ENCODE measurements around the gene AGRN.

The AGRN gene

DNA sequence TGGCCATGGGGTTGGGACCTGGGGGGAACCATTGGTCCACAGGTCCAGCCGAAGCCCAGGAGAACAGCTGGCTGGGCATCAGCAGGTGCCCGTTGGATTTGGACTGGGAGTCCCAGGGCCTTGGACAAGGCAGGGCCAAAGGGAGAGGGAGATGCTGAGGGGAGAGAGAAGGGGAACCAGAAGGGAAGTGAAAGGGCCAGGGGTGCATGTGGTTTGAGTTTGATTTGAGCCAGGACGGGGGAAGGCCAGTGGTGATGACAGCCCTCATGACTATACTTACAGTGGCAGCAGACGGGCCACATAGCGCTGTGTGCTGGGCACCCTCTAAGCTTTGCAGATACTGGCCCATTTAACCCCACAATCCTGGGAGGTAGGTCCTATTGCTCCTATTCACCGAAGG is 18.8 kb downstream of the AGRN start:
- no peak for DNase-seq (ENCODE audit: low spot score)

GRCh38 chr1:1039145-1039910 is 19.4 kb downstream of the AGRN start:
- no peak for DNase-seq (ENCODE audit: low spot score)

GRCh38 chr1:1040004-1040991 is 20.4 kb downstream of the AGRN start:
- DNase-seq (ENCODE audit: low spot score), result peak; percentile 98

DNA sequence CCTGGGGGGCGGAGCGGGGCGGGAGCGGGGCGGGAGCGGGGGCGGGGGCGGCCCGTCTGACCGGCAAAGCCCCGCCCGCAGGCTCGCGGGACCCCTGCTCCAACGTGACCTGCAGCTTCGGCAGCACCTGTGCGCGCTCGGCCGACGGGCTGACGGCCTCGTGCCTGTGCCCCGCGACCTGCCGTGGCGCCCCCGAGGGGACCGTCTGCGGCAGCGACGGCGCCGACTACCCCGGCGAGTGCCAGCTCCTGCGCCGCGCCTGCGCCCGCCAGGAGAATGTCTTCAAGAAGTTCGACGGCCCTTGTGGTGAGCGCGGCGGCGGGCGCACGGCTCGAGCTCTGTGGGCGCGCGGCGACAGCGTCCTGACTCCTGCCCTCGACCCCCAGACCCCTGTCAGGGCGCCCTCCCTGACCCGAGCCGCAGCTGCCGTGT is 21.2 kb downstream of the AGRN start:
- no peak for DNase-seq (ENCODE audit: low spot score)

DNA sequence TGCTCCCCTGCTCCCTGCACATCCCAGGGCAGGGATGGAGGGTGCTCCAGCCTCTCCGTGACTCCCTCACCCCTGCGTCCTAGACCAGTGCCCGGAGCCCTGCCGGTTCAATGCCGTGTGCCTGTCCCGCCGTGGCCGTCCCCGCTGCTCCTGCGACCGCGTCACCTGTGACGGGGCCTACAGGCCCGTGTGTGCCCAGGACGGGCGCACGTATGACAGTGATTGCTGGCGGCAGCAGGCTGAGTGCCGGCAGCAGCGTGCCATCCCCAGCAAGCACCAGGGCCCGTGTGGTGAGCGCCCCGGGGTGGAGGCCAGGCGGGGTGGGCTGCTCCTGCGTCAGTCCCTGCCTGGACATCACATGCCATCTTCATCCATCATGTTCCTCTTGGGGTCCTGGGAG is 22.0 kb downstream of the AGRN start:
- DNase-seq (ENCODE audit: low spot score), result no peak

- no peak for DNase-seq (ENCODE audit: low spot score)
These were observed 22.9 kb downstream of the AGRN start for GRCh38 chr1:1042835-1043234.

- no peak for DNase-seq (ENCODE audit: low spot score)
These were observed 23.5 kb downstream of the AGRN start for GRCh38 chr1:1043411-1043810.

DNA sequence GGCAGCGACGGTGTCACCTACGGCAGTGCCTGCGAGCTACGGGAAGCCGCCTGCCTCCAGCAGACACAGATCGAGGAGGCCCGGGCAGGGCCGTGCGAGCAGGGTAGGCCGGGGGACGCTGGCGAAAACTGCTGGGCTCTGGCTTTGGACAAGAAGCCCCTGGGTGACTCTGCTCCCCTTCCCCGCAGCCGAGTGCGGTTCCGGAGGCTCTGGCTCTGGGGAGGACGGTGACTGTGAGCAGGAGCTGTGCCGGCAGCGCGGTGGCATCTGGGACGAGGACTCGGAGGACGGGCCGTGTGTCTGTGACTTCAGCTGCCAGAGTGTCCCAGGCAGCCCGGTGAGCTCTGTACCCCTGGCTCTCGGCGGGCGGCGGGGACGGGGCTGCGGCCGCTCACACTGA is 24.0 kb downstream of the AGRN start:
- DNase-seq (ENCODE audit: low spot score), result no peak

- no peak for DNase-seq (ENCODE audit: low spot score)
These were observed 24.6 kb downstream of the AGRN start for GRCh38 chr1:1044455-1045078.

DNA sequence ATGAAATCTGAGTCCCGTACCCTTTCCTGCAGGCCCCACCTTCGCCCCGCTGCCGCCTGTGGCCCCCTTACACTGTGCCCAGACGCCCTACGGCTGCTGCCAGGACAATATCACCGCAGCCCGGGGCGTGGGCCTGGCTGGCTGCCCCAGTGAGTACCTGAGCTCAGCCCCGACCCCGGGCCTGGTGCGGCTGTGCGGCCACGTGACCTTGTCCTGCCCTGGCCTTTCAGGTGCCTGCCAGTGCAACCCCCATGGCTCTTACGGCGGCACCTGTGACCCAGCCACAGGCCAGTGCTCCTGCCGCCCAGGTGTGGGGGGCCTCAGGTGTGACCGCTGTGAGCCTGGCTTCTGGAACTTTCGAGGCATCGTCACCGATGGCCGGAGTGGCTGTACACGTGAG is 25.2 kb downstream of the AGRN start:
- no peak for DNase-seq (ENCODE audit: low spot score)

DNA sequence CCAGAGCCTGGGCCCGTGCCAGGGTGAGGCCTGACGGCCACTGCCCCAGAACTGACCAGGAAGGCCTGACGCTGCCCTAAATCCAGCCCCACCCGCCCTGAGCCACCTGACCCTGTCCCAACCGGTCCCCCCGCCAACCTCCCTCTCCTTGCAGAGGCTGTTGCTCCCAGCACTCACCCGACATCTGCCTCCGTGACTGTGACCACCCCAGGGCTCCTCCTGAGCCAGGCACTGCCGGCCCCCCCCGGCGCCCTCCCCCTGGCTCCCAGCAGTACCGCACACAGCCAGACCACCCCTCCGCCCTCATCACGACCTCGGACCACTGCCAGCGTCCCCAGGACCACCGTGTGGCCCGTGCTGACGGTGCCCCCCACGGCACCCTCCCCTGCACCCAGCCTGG is 26.3 kb downstream of the AGRN start:
- no peak for DNase-seq (ENCODE audit: low spot score)

GRCh38 chr1:1046767-1047166 is 26.8 kb downstream of the AGRN start:
- DNase-seq (ENCODE audit: low spot score), result no peak

DNA sequence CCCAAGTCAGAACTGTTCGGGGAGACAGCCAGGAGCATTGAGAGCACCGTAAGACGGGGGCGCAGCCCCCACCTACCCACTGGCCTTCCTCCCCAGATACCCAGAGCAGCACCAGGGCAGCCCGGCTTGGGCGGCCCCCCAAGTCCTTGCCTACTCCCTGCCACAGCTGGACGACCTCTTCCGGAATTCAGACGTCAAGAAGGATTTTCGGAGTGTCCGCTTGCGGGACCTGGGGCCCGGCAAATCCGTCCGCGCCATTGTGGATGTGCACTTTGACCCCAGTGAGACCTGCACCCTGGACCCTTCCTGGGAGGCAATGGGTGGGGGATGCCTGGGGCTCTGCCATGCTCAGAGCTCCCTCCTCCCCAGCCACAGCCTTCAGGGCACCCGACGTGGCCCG is 27.5 kb downstream of the AGRN start:
- no peak for DNase-seq (ENCODE audit: low spot score)

DNA sequence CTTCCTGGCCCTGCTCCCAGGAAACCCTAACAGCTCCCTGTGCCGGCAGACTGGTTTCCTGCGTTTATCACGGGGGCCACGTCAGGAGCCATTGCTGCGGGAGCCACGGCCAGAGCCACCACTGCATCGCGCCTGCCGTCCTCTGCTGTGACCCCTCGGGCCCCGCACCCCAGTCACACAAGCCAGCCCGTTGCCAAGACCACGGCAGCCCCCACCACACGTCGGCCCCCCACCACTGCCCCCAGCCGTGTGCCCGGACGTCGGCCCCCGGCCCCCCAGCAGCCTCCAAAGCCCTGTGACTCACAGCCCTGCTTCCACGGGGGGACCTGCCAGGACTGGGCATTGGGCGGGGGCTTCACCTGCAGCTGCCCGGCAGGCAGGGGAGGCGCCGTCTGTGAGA is 28.0 kb downstream of the AGRN start:
- no peak for DNase-seq (ENCODE audit: low spot score)

DNA sequence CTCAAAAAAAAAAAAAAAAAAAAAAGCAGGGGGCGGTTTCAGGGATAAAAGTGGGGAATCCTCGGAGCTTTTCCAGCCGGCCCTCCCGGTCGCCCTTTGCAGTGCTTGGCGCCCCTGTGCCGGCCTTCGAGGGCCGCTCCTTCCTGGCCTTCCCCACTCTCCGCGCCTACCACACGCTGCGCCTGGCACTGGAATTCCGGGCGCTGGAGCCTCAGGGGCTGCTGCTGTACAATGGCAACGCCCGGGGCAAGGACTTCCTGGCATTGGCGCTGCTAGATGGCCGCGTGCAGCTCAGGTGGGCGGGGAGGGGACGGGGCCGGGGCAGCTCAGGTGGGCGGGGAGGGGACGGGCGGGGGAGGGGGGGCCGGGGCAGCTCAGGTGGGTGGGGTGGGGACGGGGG is 28.8 kb downstream of the AGRN start:
- no peak for DNase-seq (ENCODE audit: low spot score)

- DNase-seq (ENCODE audit: low spot score), result no peak
These were observed 29.6 kb downstream of the AGRN start for GRCh38 chr1:1049318-1050165.

- no peak for DNase-seq (ENCODE audit: low spot score)
These were observed 30.7 kb downstream of the AGRN start for GRCh38 chr1:1050577-1051052.

DNA sequence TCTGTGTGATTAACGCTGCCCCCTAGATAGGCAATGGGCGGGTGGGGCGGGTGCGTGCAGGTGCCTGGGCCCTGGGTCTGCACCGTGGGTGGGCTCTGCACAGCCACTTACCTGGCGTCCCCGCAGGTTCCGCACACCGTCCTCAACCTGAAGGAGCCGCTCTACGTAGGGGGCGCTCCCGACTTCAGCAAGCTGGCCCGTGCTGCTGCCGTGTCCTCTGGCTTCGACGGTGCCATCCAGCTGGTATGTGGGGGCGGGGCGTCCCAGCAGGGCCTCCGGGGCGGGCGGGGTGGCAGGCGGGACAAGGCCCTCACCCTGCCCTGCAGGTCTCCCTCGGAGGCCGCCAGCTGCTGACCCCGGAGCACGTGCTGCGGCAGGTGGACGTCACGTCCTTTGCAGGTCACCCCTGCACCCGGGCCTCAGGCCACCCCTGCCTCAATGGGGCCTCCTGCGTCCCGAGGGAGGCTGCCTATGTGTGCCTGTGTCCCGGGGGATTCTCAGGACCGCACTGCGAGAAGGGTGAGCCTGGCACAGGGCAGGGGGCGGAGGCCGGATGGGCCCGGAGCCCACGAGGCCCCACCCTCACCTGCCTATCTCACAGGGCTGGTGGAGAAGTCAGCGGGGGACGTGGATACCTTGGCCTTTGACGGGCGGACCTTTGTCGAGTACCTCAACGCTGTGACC is 31.3 kb downstream of the AGRN start:
- DNase-seq (ENCODE audit: low spot score), result no peak

DNA sequence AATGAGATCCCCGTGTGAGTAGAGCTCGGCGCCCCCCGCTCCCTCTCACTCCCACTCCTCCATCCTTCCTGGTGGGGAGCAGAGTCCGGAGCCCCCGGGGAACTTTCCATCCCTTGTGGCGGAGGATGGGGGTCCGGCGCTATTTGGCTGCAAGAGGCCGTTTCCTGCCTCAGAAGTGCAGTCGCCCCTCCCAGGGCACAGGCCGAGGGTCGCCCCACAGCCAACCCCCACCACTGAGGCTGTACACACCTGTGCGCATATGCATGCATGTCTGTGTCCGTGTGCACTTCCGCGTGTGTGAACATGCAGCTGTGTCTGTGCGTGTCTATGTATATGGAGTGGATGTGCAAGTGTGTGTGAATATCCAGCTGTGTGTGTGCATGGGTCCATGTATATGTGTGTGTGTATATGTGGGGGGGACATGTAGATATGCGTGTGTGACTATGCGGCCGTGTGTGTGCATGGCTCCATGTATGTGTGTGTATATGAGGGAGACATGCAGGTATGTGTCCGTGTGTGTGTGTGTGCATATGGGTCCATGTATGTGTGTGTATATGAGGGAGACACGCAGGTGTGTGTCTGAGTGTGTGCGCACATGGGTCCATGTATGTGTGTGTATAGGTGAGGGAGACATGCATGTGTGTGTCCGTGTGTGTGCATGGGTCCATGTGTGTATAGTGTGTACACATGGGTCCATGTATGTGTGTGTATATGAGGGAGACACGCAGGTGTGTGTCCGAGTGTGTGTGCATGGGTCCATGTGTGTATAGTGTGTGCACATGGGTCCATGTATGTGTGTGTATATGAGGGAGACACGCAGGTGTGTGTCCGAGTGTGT is 32.3 kb downstream of the AGRN start:
- no peak for DNase-seq (ENCODE audit: low spot score)

DNA sequence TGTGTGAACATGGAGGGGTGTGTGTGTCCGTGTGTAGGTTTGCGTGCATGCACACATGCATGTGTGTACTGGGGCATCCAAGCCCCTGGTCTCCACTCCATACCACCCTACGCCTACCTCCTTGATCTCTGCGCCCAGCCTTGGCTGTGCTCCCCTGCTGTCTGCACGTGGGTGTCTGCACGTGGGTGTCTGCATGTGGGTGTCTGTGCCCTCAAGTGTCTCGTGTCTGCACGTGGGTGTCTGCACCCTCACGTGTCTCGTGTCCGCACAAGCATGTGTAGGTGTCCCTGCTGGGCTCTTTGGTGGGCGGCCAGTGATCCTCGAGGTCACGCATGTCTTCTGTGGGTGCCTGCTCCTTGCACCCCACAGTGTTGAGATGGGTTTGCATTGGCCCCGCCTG is 33.1 kb downstream of the AGRN start:
- no peak for DNase-seq (ENCODE audit: low spot score)

Data from AG08396 (cell line).